K562 (cell line): Measurements from ENCODE around the gene GABRB2. TPM values are rescaled to one million over a fixed set of nuclear protein-coding genes. Genes with fewer than 3 reads are reported as not detected.

ENCODE experiments used
- ATAC-seq: fragments of 200-7000 bp; cut with Tn5 transposase; 3 replicates; pipeline ENCODE4 v1.9.1; 2020; ENCODE audit warnings: moderate library complexity
- BruUV-seq: library from RNA; stranded (reverse); fragments of 400-500 nt; replicated peaks from 2 replicates; lab custom pipeline; 2021; lab: Mats Ljungman, UMichigan
- CTCF ChIA-PET: fragments of 300-600 bp; formaldehyde crosslinking; extraction: SDS; loops from one replicate; lab custom pipeline; 2021; ENCODE audit warnings: low intra/inter-chr PET ratio; lab: Yijun Ruan, JAX
- POLR2A ChIA-PET: fragments of 300-600, 350-650 bp; sonication (Branson Sonifier 250); formaldehyde crosslinking; extraction: SDS; loops from one replicate; lab custom pipeline; 2021; ENCODE audit warnings: antibody characterized with exemption, inconsistent platforms; lab: Yijun Ruan, JAX
- DNase-seq, 4 experiments: peaks; one replicate each; pipeline versions ENCODE4 v3.0.0 to v3.0.0-alpha.2; 2011 to 2018; ENCODE audit warnings: low spot score in 3 of 4, mixed read lengths in 3 of 4; ENCODE audit errors: extremely low read depth in 1 of 4
- FAIRE-seq: peaks from 2 replicates; lab custom pipeline; 2011; peaks lifted over from hg19 to GRCh38; lab: Jason Lieb, UNC
- H2AFZ ChIP-seq: 2 replicates; pipeline ENCODE4 v1.6.0; 2011; ENCODE audit warnings: low read depth, low read length, control low read depth, inconsistent platforms
- H3K27ac ChIP-seq: fragments of 200-600 bp; 3 replicates; pipeline ENCODE4 v1.8.0; 2011; ENCODE audit warnings: low read depth, mild to moderate bottlenecking, control low read depth, inconsistent platforms, low read length, moderate library complexity, mixed read lengths; ENCODE audit errors: extremely low read depth
- H3K27me3 ChIP-seq, 2 experiments: fragments of 300-600 bp in 1 of 2; 2 replicates in 1 of 2; 3 replicates in 1 of 2; pipeline versions ENCODE4 v1.6.0 to v1.8.0; 2011; ENCODE audit warnings: inconsistent platforms in 2 of 2, low read length in 2 of 2, mild to moderate bottlenecking in 1 of 2, mixed read lengths in 1 of 2, moderate library complexity in 1 of 2; ENCODE audit not compliant: control insufficient read depth in 2 of 2, insufficient read depth in 2 of 2
- H3K36me3 ChIP-seq: fragments of 300-600 bp; 3 replicates; pipeline ENCODE4 v1.8.0; 2011; ENCODE audit warnings: mild to moderate bottlenecking, low read length, inconsistent platforms; ENCODE audit not compliant: control insufficient read depth, insufficient read depth
- H3K4me1 ChIP-seq, 2 experiments: fragments of 200-600 bp in 1 of 2; replicated peaks in 1 of 2; 2 replicates in 1 of 2; 3 replicates in 1 of 2; pipeline versions ENCODE4 v1.5.1 to v1.8.0; 2011; ENCODE audit warnings: inconsistent platforms in 2 of 2, low read length in 2 of 2, mild to moderate bottlenecking in 1 of 2, mixed read lengths in 1 of 2, moderate library complexity in 1 of 2; ENCODE audit not compliant: control insufficient read depth in 2 of 2, insufficient read depth in 2 of 2
- H3K4me2 ChIP-seq: 2 replicates; pipeline ENCODE4 v1.6.1; 2011; ENCODE audit warnings: low read length, control low read depth, inconsistent platforms, mixed read lengths; ENCODE audit not compliant: insufficient read depth
- H3K4me3 ChIP-seq: fragments of 200-600 bp; sonication (generic), shearing (Covaris generic); 2 replicates; pipeline ENCODE4 v1.5.1; 2016; ENCODE audit warnings: control low read depth, inconsistent platforms
- H3K79me2 ChIP-seq: fragments of 200-600 bp; 3 replicates; pipeline ENCODE4 v1.8.0; 2011; ENCODE audit warnings: low read length, inconsistent platforms; ENCODE audit not compliant: control insufficient read depth, insufficient read depth
- H3K9ac ChIP-seq, 2 experiments: 2 replicates each; pipeline versions ENCODE4 v1.6.0 to v1.6.1; 2011; ENCODE audit warnings: low read depth in 2 of 2, low read length in 2 of 2, control low read depth in 1 of 2, inconsistent platforms in 1 of 2, mild to moderate bottlenecking in 1 of 2, mixed read lengths in 1 of 2; ENCODE audit not compliant: insufficient read depth in 1 of 2
- H3K9me1 ChIP-seq: one replicate; pipeline ENCODE4 v1.6.0; 2011; ENCODE audit warnings: inconsistent platforms, mild to moderate bottlenecking, low read length, moderate library complexity; ENCODE audit not compliant: control insufficient read depth, insufficient read depth
- H3K9me3 ChIP-seq: replicated peaks from 2 replicates; pipeline ENCODE4 v1.5.1; 2011; ENCODE audit warnings: low read depth, low read length, inconsistent platforms; ENCODE audit not compliant: control insufficient read depth, insufficient read depth
- H4K20me1 ChIP-seq: replicated peaks from 2 replicates; pipeline ENCODE4 v1.6.1; 2011; ENCODE audit warnings: low read length, inconsistent platforms, mixed read lengths; ENCODE audit not compliant: control insufficient read depth, insufficient read depth
- CBFA2T3 ChIP-seq: fragments of 450-650 bp; IDR thresholded peaks from 2 replicates; pipeline ENCODE4 v1.6.1; 2017
- CBX3 ChIP-seq, 2 experiments: IDR thresholded peaks; 1 replicate in 1 of 2; 2 replicates in 1 of 2; pipeline ENCODE4 v1.6.1; 2012; ENCODE audit warnings: inconsistent platforms in 2 of 2, low read length in 2 of 2, borderline replicate concordance in 1 of 2, control low read depth in 1 of 2
- ERF ChIP-seq: fragments of 450-650 bp; formaldehyde crosslinking; IDR thresholded peaks from 2 replicates; pipeline ENCODE4 v1.4.0; 2020; ENCODE audit warnings: mild to moderate bottlenecking, mixed read lengths
- EZH2 ChIP-seq: IDR thresholded peaks from 2 replicates; pipeline ENCODE4 v1.6.1; 2012; ENCODE audit warnings: low read depth, mild to moderate bottlenecking, inconsistent platforms, low read length, borderline replicate concordance
- GATAD2A ChIP-seq: fragments of 450-650 bp; IDR thresholded peaks from 2 replicates; pipeline ENCODE4 v1.6.1; 2017
- HDAC6 ChIP-seq: IDR thresholded peaks from 2 replicates; pipeline ENCODE4 v1.6.1; 2012; ENCODE audit warnings: low read depth, mild to moderate bottlenecking, control low read depth, inconsistent platforms, low read length, moderate library complexity
- LARP7 ChIP-seq: fragments of 450-650 bp; IDR thresholded peaks from 2 replicates; pipeline ENCODE4 v1.6.1; 2016
- LEF1 ChIP-seq: fragments of 450-650 bp; IDR thresholded peaks from 2 replicates; pipeline ENCODE4 v1.6.1; 2016; ENCODE audit warnings: mild to moderate bottlenecking
- MECOM ChIP-seq: fragments of 250-450 bp; sonication (Bioruptor Pico); IDR thresholded peaks from 2 replicates; pipeline ENCODE4 v1.8.0; 2022; ENCODE audit warnings: inconsistent platforms
- NEUROD1 ChIP-seq: fragments of 150-350 bp; IDR thresholded peaks from 2 replicates; pipeline ENCODE4 v1.6.1; 2014; ENCODE audit warnings: borderline replicate concordance, low read length, low read depth; ENCODE audit not compliant: partially characterized antibody
- PHB2 ChIP-seq: fragments of 450-650 bp; IDR thresholded peaks from 2 replicates; pipeline ENCODE4 v1.6.1; 2017; ENCODE audit warnings: low read depth
- RBM22 ChIP-seq: fragments of 200-400 bp; formaldehyde crosslinking; IDR thresholded peaks from 2 replicates; pipeline ENCODE4 v1.6.1; 2018; ENCODE audit warnings: low read length, low read depth; ENCODE audit not compliant: poor library complexity, severe bottlenecking
- TRIM24 ChIP-seq, 2 experiments: fragments of 450-650 bp; IDR thresholded peaks; 2 replicates each; pipeline ENCODE4 v1.6.1; 2016
- XRCC3 ChIP-seq: fragments of 450-650 bp; IDR thresholded peaks from 2 replicates; pipeline ENCODE4 v1.6.1; 2017; ENCODE audit warnings: mild to moderate bottlenecking, moderate library complexity
- ZNF24 ChIP-seq: fragments of 450-650 bp; IDR thresholded peaks from 2 replicates; pipeline ENCODE4 v1.6.1; 2016
- ZNF3 ChIP-seq: fragments of 250-450 bp; sonication (Bioruptor Pico); IDR thresholded peaks from 2 replicates; pipeline ENCODE4 v1.5.0; 2021; ENCODE audit warnings: mild to moderate bottlenecking, moderate library complexity
- ZNF644 ChIP-seq: fragments of 200-800 bp; sonication (Bioruptor generic); IDR thresholded peaks from 2 replicates; pipeline ENCODE4 v1.6.1; 2016; ENCODE audit warnings: low read depth, missing genetic modification characterization, missing compliant biosample characterization
- ZNF76 ChIP-seq: fragments of 250-450 bp; sonication (Bioruptor Pico); IDR thresholded peaks from 2 replicates; pipeline ENCODE4 v1.4.0; 2020; ENCODE audit warnings: mild to moderate bottlenecking, moderate library complexity, borderline replicate concordance
- WGBS: fragments of 100-300 bp; shearing (Covaris generic); methylation state at CpG from one replicate; pipeline ENCODE4 v1.1.6; 2016; ENCODE audit warnings: low coverage, mixed read lengths; ENCODE audit not compliant: insufficient coverage; ENCODE audit errors: missing lambda C conversion rate; 5-methylcytosine and 5-hydroxymethylcytosine counted together
- in situ Hi-C: fragments of 300-500 bp; cut with MboI; formaldehyde crosslinking; loops from 4 replicates; pipeline ENCODE4 v1.15.0; 2018; ENCODE audit warnings: inconsistent platforms, mixed read lengths
- intact Hi-C: fragments of 100-400 bp; cut with micrococcal nuclease; formaldehyde crosslinking; loops from 2 replicates; pipeline ENCODE4 v1.14.2; 2022
- polyA plus RNA-seq, 8 experiments: library from polyadenylated mRNA; depleted of rRNA in 4 of 8; stranded (reverse) in 5 of 8; unstranded in 3 of 8; fragments of >200 nt; fragmentation: Nextera tagmentation in 2 of 8; fragmentation: Illumina TruSeq in 1 of 8; extraction: Ambion mirVana in 2 of 8; extraction: Trizol in 1 of 8; gene quantifications; 2 replicates each; pipeline versions ENCODE4 v1.2.1 to v1.2.3, GENCODE V29; 2011 to 2014; ENCODE audit warnings: inconsistent platforms in 1 of 8, missing spikeins in 1 of 8
- total RNA-seq, 7 experiments: library from RNA; depleted of rRNA in 6 of 7; stranded (reverse); fragments of >200 nt in 6 of 7; fragmentation: Illumina TruSeq in 2 of 7; extraction: Trizol in 2 of 7; gene quantifications; 2 replicates each; pipeline versions ENCODE4 v1.2.1 to v1.2.3, GENCODE V29; 2011 to 2021; ENCODE audit warnings: low replicate concordance in 1 of 7
- TF ChIP-seq, protein P1 (sequence below): fragments of 450-650 bp; formaldehyde crosslinking; IDR thresholded peaks from 2 replicates; pipeline ENCODE4 v1.4.0; 2020; ENCODE audit warnings: mild to moderate bottlenecking, moderate library complexity

GABRB2 gene
- total and polyA plus RNA-seq, 9 of the 15 experiments (the other 6 are each of a cell fraction or from before 2014, with no cell fraction given), result not detected

DNA sequence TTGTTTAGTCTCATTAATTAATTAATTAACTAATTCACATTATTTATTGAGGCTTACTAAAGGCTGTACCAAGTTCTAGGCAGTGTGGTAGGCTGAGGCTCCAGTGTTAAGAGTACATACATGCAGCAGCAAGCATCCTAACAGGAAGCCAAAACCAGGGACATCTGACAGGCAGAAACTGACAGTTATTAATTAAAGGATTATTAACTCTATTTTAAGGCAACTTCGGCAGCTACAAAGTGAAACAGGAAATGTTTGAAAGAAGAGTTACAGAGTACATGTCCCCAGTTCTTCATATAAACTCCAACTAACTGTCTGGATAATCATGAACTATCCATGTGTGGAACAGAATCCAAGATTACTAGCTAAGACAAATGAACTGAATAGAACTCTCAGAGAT, 39.3 kb upstream of the GABRB2 start:
- ChIA-PET CTCF (no interaction called here), POLR2A (no interaction called here)
- Histone ChIP-seq H2AFZ (no peak overlapping the region), H3K79me2 (no peaks in the 10 kb centered on the region), H3K9ac (no peak overlapping the region), H3K9me3 (no peaks in the 10 kb centered on the region), H3K27ac (no peak overlapping the region), H3K9me1 (no peaks in the 10 kb centered on the region), H3K4me3 (no peak overlapping the region), H3K4me2 (no peak overlapping the region), H3K27me3 (no peaks in the 10 kb centered on the region), H4K20me1 (no peaks in the 10 kb centered on the region), H3K4me1 (no peaks in the 10 kb centered on the region), H3K36me3 (no peaks in the 10 kb centered on the region)
- no TSS peak for BruUV-seq
- in situ Hi-C loops (no loop called here), intact Hi-C loops (no loop called here)
- WGBS, result 5% methylated on average over 1 of the region's 1 CpG
- TF ChIP-seq ZNF24, result no peak
- TF ChIP-seq TRIM24 (IDR thresholded peaks at IDR 0.05), result no peak
- no peak for TF ChIP-seq LEF1
- no peak for TF ChIP-seq CBFA2T3
- TF ChIP-seq XRCC3, result no peak
- TF ChIP-seq GATAD2A, result no peak
- no peak for TF ChIP-seq PHB2
- no peak for TF ChIP-seq RBM22
- TF ChIP-seq ZNF76 (CRISPR knock-in tag), result no peak
- TF ChIP-seq, protein P1, sequence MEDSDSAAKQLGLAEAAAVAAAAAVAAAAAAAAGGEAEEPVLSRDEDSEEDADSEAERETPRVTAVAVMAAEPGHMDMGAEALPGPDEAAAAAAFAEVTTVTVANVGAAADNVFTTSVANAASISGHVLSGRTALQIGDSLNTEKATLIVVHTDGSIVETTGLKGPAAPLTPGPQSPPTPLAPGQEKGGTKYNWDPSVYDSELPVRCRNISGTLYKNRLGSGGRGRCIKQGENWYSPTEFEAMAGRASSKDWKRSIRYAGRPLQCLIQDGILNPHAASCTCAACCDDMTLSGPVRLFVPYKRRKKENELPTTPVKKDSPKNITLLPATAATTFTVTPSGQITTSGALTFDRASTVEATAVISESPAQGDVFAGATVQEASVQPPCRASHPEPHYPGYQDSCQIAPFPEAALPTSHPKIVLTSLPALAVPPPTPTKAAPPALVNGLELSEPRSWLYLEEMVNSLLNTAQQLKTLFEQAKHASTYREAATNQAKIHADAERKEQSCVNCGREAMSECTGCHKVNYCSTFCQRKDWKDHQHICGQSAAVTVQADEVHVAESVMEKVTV (CRISPR knock-in tag), result no peak
- TF ChIP-seq ZNF3, result no peak
- no peak for TF ChIP-seq CBX3 (IDR thresholded peaks at IDR 0.05; ENCODE audit: borderline replicate concordance in 1 of 2, low read length in 2 of 2)
- no peak for TF ChIP-seq NEUROD1
- no peak for TF ChIP-seq ERF (CRISPR knock-in tag)
- no peak for TF ChIP-seq EZH2
- TF ChIP-seq LARP7, result no peak
- no peak for TF ChIP-seq ZNF644 (tag)
- TF ChIP-seq MECOM (CRISPR knock-in tag), result no peak
- no peak for TF ChIP-seq HDAC6
- DNase-seq (no peak), FAIRE-seq (no peak), ATAC-seq (no peak)
